HCT116 (cell line): ENCODE measurements around the gene NEK5.

ENCODE experiments used
- CEBPB ChIP-seq: IDR thresholded peaks from 2 replicates; pipeline ENCODE4 v1.6.1; 2012; ENCODE audit warnings: low read depth
- EGR1 ChIP-seq: IDR thresholded peaks from 2 replicates; pipeline ENCODE4 v1.6.1; 2012; ENCODE audit warnings: low read depth
- EZH2 ChIP-seq: fragments of 200-600 bp; sonication (generic); IDR thresholded peaks from 2 replicates; pipeline ENCODE4 v1.6.1; 2017; ENCODE audit warnings: antibody characterized with exemption, mixed run types
- EZH2phosphoT487 ChIP-seq: fragments of 200-600 bp; IDR thresholded peaks from 2 replicates; pipeline ENCODE4 v1.6.1; 2018; ENCODE audit warnings: antibody characterized with exemption, borderline replicate concordance
- POLR2A ChIP-seq: IDR thresholded peaks from 2 replicates; pipeline ENCODE4 v1.7.0; 2011; ENCODE audit warnings: borderline replicate concordance; ENCODE audit not compliant: insufficient read depth, insufficient read length; ENCODE audit errors: extremely low read depth
- POLR2AphosphoS5 ChIP-seq: IDR thresholded peaks from 2 replicates; pipeline ENCODE4 v1.6.1; 2011; ENCODE audit warnings: mild to moderate bottlenecking, low read depth, low read length, moderate library complexity
- RAD21 ChIP-seq: IDR thresholded peaks from 2 replicates; pipeline ENCODE4 v1.6.1; 2012; ENCODE audit warnings: low read depth, mild to moderate bottlenecking
- SIN3A ChIP-seq: IDR thresholded peaks from 2 replicates; pipeline ENCODE4 v1.6.1; 2012; ENCODE audit warnings: low read depth
- TCF7L2 ChIP-seq: IDR thresholded peaks from 2 replicates; pipeline ENCODE4 v1.7.0; 2011; ENCODE audit warnings: borderline replicate concordance, inconsistent platforms; ENCODE audit not compliant: insufficient read depth, insufficient read length; ENCODE audit errors: extremely low read depth
- YY1 ChIP-seq: IDR thresholded peaks from 2 replicates; pipeline ENCODE4 v1.6.1; 2011; ENCODE audit warnings: low read length, low read depth, moderate library complexity, mild to moderate bottlenecking; ENCODE audit not compliant: insufficient replicate concordance; ENCODE audit errors: extremely low read depth
- ZNF274 ChIP-seq: fragments of 200-500 bp; sonication (Bioruptor generic); IDR thresholded peaks from 2 replicates; pipeline ENCODE4 v1.6.1; 2014; ENCODE audit warnings: mild to moderate bottlenecking, low read depth, low read length, inconsistent platforms
- TF ChIP-seq, protein P1 (sequence below), 3 experiments: fragments of 200-600 bp in 1 of 3; sonication (generic) in 1 of 3; IDR thresholded peaks in 2 of 3; conservative IDR thresholded peaks in 1 of 3; 2 replicates each; pipeline ENCODE4 v1.5.1; 2012 to 2017; ENCODE audit warnings: low read depth in 2 of 3, low read length in 2 of 3, antibody characterized with exemption in 1 of 3, borderline replicate concordance in 1 of 3, control low read depth in 1 of 3, mild to moderate bottlenecking in 1 of 3, mixed read lengths in 1 of 3, mixed run types in 1 of 3, moderate library complexity in 1 of 3; ENCODE audit not compliant: insufficient read depth in 1 of 3
- TF ChIP-seq, protein P2 (sequence below): IDR thresholded peaks from 2 replicates; pipeline ENCODE4 v1.6.1; 2012
- TF ChIP-seq, protein P3 (sequence below): IDR thresholded peaks from 2 replicates; pipeline ENCODE4 v1.6.1; 2012

DNA sequence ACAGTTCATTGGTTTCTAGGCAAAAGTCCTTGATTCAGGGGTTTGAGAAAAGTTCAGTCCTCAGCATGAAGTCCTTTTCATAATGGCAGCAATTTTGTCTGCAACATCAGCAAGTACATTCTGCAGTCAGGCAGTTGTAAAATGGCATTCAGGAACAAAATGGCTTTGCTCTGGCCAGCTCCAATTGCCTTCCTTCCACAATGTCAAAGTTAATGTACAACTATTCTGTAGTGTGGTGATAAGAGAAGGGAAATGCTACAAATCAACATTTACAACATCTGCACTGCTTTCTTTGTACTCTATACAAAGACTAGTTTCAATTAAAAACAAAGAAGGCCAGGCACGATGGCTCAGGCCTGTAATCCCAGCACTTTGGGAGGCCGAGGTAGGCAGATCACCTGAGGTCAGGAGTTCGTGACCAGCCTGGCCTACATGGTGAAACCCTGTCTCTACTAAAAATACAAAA, 32.3 kb upstream of the NEK5 start:
- TF ChIP-seq CEBPB: no peak
- TF ChIP-seq, protein P1, sequence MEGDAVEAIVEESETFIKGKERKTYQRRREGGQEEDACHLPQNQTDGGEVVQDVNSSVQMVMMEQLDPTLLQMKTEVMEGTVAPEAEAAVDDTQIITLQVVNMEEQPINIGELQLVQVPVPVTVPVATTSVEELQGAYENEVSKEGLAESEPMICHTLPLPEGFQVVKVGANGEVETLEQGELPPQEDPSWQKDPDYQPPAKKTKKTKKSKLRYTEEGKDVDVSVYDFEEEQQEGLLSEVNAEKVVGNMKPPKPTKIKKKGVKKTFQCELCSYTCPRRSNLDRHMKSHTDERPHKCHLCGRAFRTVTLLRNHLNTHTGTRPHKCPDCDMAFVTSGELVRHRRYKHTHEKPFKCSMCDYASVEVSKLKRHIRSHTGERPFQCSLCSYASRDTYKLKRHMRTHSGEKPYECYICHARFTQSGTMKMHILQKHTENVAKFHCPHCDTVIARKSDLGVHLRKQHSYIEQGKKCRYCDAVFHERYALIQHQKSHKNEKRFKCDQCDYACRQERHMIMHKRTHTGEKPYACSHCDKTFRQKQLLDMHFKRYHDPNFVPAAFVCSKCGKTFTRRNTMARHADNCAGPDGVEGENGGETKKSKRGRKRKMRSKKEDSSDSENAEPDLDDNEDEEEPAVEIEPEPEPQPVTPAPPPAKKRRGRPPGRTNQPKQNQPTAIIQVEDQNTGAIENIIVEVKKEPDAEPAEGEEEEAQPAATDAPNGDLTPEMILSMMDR (IDR thresholded peaks at IDR 0.05 in 2 of 3, conservative IDR thresholded peaks at IDR 0.05 in 1 of 3; ENCODE audit: borderline replicate concordance in 1 of 3, insufficient read depth in 1 of 3, low read depth in 2 of 3, low read length in 2 of 3): no peak
- no peak for TF ChIP-seq YY1
- no peak for TF ChIP-seq EZH2
- no peak for TF ChIP-seq ZNF274
- TF ChIP-seq EZH2phosphoT487: no peak
- TF ChIP-seq EGR1: no peak
- no peak for TF ChIP-seq POLR2A
- TF ChIP-seq RAD21: no peak
- TF ChIP-seq, protein P2, sequence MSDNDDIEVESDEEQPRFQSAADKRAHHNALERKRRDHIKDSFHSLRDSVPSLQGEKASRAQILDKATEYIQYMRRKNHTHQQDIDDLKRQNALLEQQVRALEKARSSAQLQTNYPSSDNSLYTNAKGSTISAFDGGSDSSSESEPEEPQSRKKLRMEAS: no peak
- no peak for TF ChIP-seq POLR2AphosphoS5
- TF ChIP-seq SIN3A: no peak
- TF ChIP-seq, protein P3, sequence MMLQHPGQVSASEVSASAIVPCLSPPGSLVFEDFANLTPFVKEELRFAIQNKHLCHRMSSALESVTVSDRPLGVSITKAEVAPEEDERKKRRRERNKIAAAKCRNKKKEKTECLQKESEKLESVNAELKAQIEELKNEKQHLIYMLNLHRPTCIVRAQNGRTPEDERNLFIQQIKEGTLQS: no peak
- TF ChIP-seq TCF7L2: no peak
